ENCODE results near the gene CSHL1. TPM values are rescaled to one million over a fixed set of nuclear protein-coding genes. Genes with fewer than 3 reads are reported as not detected.

The CSHL1 gene
- not detected for polyA plus RNA-seq

GRCh38 chr17:63911041-63911635 is at the start of gene CSHL1:
Gene CSHL1, minus strand, starts transcription at chr17:63911258. Its CDS starts 62 bp downstream, at chr17:63911196.
- Mint-ChIP-seq H3K9me3 (peaks cover 0 to 1% (median 0%) of the 10 kb centered on the region in 6 donors), H3K27ac (peak within 1 kb of the TSS in 1 of 6 donors; percentile 30), H3K36me3 (no peaks in the 10 kb centered on the region)

GRCh38 chr17:63960430-63960829 is 49.4 kb upstream of the CSHL1 start:
- Mint-ChIP-seq H3K4me1 (peaks cover 7 to 13% of the 10 kb centered on the region in 2 donors), H3K4me3 (no peak overlapping the region), H3K27ac (no peak overlapping the region), H3K36me3 (no peaks in the 10 kb centered on the region), H3K9me3 (no peaks in the 10 kb centered on the region), H3K27me3 (ENCODE audit: low read depth in 3 of 3) (peaks cover 0 to 3% (median 0%) of the 10 kb centered on the region in 3 donors)
- no peak for DNase-seq

More at GRCh38 chr17:63911041-63911635, at the start of gene CSHL1:
- DNase-seq, result peak in 2 of 3 donors; percentile 6 to 11
- Mint-ChIP-seq H3K4me3 (no peak within 1 kb of the TSS), H3K27me3 (ENCODE audit: low read depth in 3 of 3) (peaks cover 2 to 8% (median 5%) of the 10 kb centered on the region in 3 donors), H3K4me1 (peaks cover 0 to 5% of the 10 kb centered on the region in 2 donors)

- H3K36me3 Mint-ChIP-seq, result no peaks in the 10 kb centered on the region
- H3K27ac Mint-ChIP-seq, result peak overlapping the region in 1 of 6 donors; percentile 7
Observed at GRCh38 chr17:63960006-63960405, 48.9 kb upstream of the CSHL1 start.

GRCh38 chr17:63956296-63956920 is 45.4 kb upstream of the CSHL1 start:
- H3K27ac Mint-ChIP-seq, result peak overlapping the region in 1 of 6 donors; percentile 1
- H3K4me3 Mint-ChIP-seq, result no peak overlapping the region
- peaks cover 0 to 4% (median 3%) of the 10 kb centered on the region in 3 donors for H3K27me3 Mint-ChIP-seq (ENCODE audit: low read depth in 3 of 3)
- no peak for DNase-seq
- no peaks in the 10 kb centered on the region for H3K36me3 Mint-ChIP-seq
- no peaks in the 10 kb centered on the region for H3K9me3 Mint-ChIP-seq
- H3K4me1 Mint-ChIP-seq, result peaks cover 20 to 30% of the 10 kb centered on the region in 2 donors

More at GRCh38 chr17:63960006-63960405, 48.9 kb upstream of the CSHL1 start:
- Mint-ChIP-seq H3K4me1 (peaks cover 9 to 18% of the 10 kb centered on the region in 2 donors), H3K27me3 (ENCODE audit: low read depth in 3 of 3) (peaks cover 0 to 3% (median 0%) of the 10 kb centered on the region in 3 donors), H3K9me3 (no peaks in the 10 kb centered on the region), H3K4me3 (no peak overlapping the region)
- no peak for DNase-seq

- H3K4me1 Mint-ChIP-seq, result peaks cover 18 to 30% of the 10 kb centered on the region in 2 donors
- DNase-seq, result no peak
- H3K4me3 Mint-ChIP-seq, result peak overlapping the region in 1 of 5 donors; percentile 16
- no peaks in the 10 kb centered on the region for H3K36me3 Mint-ChIP-seq
- peaks cover 0 to 4% (median 3%) of the 10 kb centered on the region in 3 donors for H3K27me3 Mint-ChIP-seq (ENCODE audit: low read depth in 3 of 3)
- peak overlapping the region in 5 of 6 donors; percentile 26 to 69 (median 51) for H3K27ac Mint-ChIP-seq
- no peaks in the 10 kb centered on the region for H3K9me3 Mint-ChIP-seq
Observed at GRCh38 chr17:63955791-63956190, 44.7 kb upstream of the CSHL1 start.

- Mint-ChIP-seq H3K27me3 (ENCODE audit: low read depth in 3 of 3) (peaks cover 0 to 4% (median 0%) of the 10 kb centered on the region in 3 donors), H3K4me3 (no peak overlapping the region), H3K36me3 (no peaks in the 10 kb centered on the region), H3K4me1 (peaks cover 18 to 30% of the 10 kb centered on the region in 2 donors), H3K9me3 (no peaks in the 10 kb centered on the region), H3K27ac (peak overlapping the region in 1 of 6 donors; percentile 65)
- no peak for DNase-seq
Observed at GRCh38 chr17:63955232-63955631, 44.2 kb upstream of the CSHL1 start.

- peak; percentile 61 to 65 (median 63) for DNase-seq
- Mint-ChIP-seq H3K4me1 (peaks cover 18 to 30% of the 10 kb centered on the region in 2 donors), H3K27me3 (ENCODE audit: low read depth in 3 of 3) (peaks cover 0 to 4% (median 0%) of the 10 kb centered on the region in 3 donors), H3K27ac (peak overlapping the region; percentile 29 to 93 (median 82)), H3K36me3 (no peaks in the 10 kb centered on the region), H3K9me3 (no peaks in the 10 kb centered on the region), H3K4me3 (peak overlapping the region; percentile 31 to 70 (median 54))
Observed at GRCh38 chr17:63954402-63955063, 43.5 kb upstream of the CSHL1 start.

- Mint-ChIP-seq H3K27me3 (ENCODE audit: low read depth in 3 of 3) (peaks cover 0 to 7% (median 6%) of the 10 kb centered on the region in 3 donors), H3K9me3 (no peaks in the 10 kb centered on the region), H3K36me3 (no peaks in the 10 kb centered on the region), H3K4me3 (no peak overlapping the region), H3K27ac (peak overlapping the region in 1 of 6 donors; percentile 27), H3K4me1 (peaks cover 24 to 38% of the 10 kb centered on the region in 2 donors)
- peak in 1 of 3 donors; percentile 9 for DNase-seq
Observed at GRCh38 chr17:63950940-63951907, 40.2 kb upstream of the CSHL1 start.

- peaks cover 0 to 7% (median 6%) of the 10 kb centered on the region in 3 donors for H3K27me3 Mint-ChIP-seq (ENCODE audit: low read depth in 3 of 3)
- no peak for DNase-seq
- H3K4me3 Mint-ChIP-seq, result no peak overlapping the region
- no peaks in the 10 kb centered on the region for H3K9me3 Mint-ChIP-seq
- peaks cover 24 to 36% of the 10 kb centered on the region in 2 donors for H3K4me1 Mint-ChIP-seq
- no peaks in the 10 kb centered on the region for H3K36me3 Mint-ChIP-seq
- H3K27ac Mint-ChIP-seq, result no peak overlapping the region
Observed at GRCh38 chr17:63949576-63950250, 38.7 kb upstream of the CSHL1 start.

- peaks cover 13 to 25% of the 10 kb centered on the region in 2 donors for H3K4me1 Mint-ChIP-seq
- no peaks in the 10 kb centered on the region for H3K9me3 Mint-ChIP-seq
- H3K27ac Mint-ChIP-seq, result no peak overlapping the region
- no peak for DNase-seq
- H3K36me3 Mint-ChIP-seq, result no peaks in the 10 kb centered on the region
- H3K4me3 Mint-ChIP-seq, result no peak overlapping the region
- H3K27me3 Mint-ChIP-seq (ENCODE audit: low read depth in 3 of 3), result peaks cover 0 to 7% (median 6%) of the 10 kb centered on the region in 3 donors
Observed at GRCh38 chr17:63948521-63948920, 37.5 kb upstream of the CSHL1 start.

GRCh38 chr17:63947711-63948330 is 36.8 kb upstream of the CSHL1 start:
- Mint-ChIP-seq H3K27ac (no peak overlapping the region), H3K4me1 (peaks cover 13 to 25% of the 10 kb centered on the region in 2 donors), H3K27me3 (ENCODE audit: low read depth in 3 of 3) (peaks cover 0 to 7% (median 6%) of the 10 kb centered on the region in 3 donors), H3K9me3 (no peaks in the 10 kb centered on the region), H3K4me3 (no peak overlapping the region), H3K36me3 (no peaks in the 10 kb centered on the region)
- DNase-seq, result no peak
